Measurements from ENCODE around the gene ICAM5.

ICAM5 gene

DNA sequence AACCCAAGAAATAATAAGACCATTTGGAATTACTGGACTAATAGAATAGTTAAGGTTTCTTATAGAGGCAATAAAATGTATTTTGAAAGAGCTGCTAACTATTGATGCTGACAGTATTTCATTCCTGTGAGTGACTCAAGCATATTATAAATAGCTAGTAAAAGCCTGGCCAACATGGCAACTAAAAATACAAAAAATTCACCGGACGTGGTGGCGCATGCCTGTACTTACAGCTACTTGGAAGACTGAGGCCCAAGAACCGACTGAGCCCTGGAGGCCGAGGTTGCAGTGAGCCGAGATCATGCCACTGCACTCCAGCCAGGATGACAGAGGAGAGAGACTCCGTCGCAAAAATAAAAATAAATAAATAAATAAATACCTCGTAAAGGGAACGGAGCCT is 55.0 kb downstream of the ICAM5 start:
- TF ChIP-seq, protein P1, sequence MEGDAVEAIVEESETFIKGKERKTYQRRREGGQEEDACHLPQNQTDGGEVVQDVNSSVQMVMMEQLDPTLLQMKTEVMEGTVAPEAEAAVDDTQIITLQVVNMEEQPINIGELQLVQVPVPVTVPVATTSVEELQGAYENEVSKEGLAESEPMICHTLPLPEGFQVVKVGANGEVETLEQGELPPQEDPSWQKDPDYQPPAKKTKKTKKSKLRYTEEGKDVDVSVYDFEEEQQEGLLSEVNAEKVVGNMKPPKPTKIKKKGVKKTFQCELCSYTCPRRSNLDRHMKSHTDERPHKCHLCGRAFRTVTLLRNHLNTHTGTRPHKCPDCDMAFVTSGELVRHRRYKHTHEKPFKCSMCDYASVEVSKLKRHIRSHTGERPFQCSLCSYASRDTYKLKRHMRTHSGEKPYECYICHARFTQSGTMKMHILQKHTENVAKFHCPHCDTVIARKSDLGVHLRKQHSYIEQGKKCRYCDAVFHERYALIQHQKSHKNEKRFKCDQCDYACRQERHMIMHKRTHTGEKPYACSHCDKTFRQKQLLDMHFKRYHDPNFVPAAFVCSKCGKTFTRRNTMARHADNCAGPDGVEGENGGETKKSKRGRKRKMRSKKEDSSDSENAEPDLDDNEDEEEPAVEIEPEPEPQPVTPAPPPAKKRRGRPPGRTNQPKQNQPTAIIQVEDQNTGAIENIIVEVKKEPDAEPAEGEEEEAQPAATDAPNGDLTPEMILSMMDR (IDR thresholded peaks at IDR 0.05; ENCODE audit: borderline replicate concordance, insufficient read depth, low read depth, low read length) = no peak
- H3K4me3 ChIP-seq (ENCODE audit: low read depth, low read length) = no peak overlapping the region

Measured in GM12875 (cell line).